Effector memory CD8-positive, alpha-beta T cell (primary cell): ENCODE results near the gene RESF1.

ENCODE experiments used
- ATAC-seq: fragments of 150-1000 bp; cut with Tn5 transposase; replicated peaks from 2 replicates; pipeline ENCODE4 v1.10.0; 2021; ENCODE audit warnings: mild to moderate bottlenecking, moderate library complexity
- DNase-seq, 3 experiments: peaks; one replicate each; pipeline ENCODE4 v3.0.0; 2021
- H3K27ac Mint-ChIP-seq, 2 donors: one replicate each; pipeline ENCODE4 v1.8.0; 2022; ENCODE audit warnings: mild to moderate bottlenecking in 2 of 2, mixed read lengths in 2 of 2, moderate library complexity in 2 of 2
- H3K27me3 Mint-ChIP-seq, 2 donors: one replicate each; pipeline ENCODE4 v1.8.0; 2022; ENCODE audit warnings: mixed read lengths in 2 of 2
- H3K36me3 Mint-ChIP-seq: one replicate; pipeline ENCODE4 v1.8.0; 2022; ENCODE audit warnings: mild to moderate bottlenecking, moderate library complexity, mixed read lengths; ENCODE audit not compliant: insufficient read depth
- H3K4me1 Mint-ChIP-seq, 2 donors: one replicate each; pipeline ENCODE4 v1.8.0; 2022; ENCODE audit warnings: low read depth in 2 of 2, mixed read lengths in 2 of 2
- H3K4me3 Mint-ChIP-seq, 2 donors: one replicate each; pipeline ENCODE4 v1.8.0; 2022; ENCODE audit warnings: mild to moderate bottlenecking in 2 of 2, mixed read lengths in 2 of 2, moderate library complexity in 2 of 2
- H3K9me3 Mint-ChIP-seq, 2 donors: one replicate each; pipeline ENCODE4 v1.8.0; 2022; ENCODE audit warnings: mixed read lengths in 2 of 2
- total RNA-seq, 9 experiments: gene quantifications; one replicate each; lab custom pipeline; 2026; lab: John Stamatoyannopoulos, UW

RESF1 gene, protein sequence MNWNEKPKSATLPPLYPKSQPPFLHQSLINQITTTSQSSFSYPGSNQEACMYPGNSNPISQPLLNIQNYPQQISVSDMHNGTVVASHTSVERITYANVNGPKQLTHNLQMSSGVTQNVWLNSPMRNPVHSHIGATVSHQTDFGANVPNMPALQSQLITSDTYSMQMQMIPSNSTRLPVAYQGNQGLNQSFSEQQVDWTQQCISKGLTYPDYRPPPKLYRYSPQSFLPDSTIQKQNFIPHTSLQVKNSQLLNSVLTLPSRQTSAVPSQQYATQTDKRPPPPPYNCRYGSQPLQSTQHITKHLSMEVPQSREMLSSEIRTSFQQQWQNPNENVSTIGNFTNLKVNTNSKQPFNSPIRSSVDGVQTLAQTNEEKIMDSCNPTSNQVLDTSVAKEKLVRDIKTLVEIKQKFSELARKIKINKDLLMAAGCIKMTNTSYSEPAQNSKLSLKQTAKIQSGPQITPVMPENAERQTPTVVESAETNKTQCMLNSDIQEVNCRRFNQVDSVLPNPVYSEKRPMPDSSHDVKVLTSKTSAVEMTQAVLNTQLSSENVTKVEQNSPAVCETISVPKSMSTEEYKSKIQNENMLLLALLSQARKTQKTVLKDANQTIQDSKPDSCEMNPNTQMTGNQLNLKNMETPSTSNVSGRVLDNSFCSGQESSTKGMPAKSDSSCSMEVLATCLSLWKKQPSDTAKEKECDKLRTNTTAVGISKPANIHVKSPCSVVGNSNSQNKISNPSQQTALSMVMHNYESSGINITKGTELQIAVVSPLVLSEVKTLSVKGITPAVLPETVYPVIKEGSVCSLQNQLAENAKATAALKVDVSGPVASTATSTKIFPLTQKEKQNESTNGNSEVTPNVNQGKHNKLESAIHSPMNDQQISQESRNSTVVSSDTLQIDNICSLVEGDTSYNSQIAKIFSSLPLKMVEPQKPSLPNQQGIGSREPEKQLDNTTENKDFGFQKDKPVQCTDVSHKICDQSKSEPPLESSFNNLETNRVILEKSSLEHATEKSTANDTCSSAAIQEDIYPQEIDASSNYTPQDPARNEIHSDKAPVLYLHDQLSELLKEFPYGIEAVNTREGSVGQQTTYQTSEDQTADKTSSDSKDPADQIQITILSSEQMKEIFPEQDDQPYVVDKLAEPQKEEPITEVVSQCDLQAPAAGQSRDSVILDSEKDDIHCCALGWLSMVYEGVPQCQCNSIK (N-terminal part only)
- 151 to 1,420 (median 393) reads per million in 9 experiments for total RNA-seq

DNA sequence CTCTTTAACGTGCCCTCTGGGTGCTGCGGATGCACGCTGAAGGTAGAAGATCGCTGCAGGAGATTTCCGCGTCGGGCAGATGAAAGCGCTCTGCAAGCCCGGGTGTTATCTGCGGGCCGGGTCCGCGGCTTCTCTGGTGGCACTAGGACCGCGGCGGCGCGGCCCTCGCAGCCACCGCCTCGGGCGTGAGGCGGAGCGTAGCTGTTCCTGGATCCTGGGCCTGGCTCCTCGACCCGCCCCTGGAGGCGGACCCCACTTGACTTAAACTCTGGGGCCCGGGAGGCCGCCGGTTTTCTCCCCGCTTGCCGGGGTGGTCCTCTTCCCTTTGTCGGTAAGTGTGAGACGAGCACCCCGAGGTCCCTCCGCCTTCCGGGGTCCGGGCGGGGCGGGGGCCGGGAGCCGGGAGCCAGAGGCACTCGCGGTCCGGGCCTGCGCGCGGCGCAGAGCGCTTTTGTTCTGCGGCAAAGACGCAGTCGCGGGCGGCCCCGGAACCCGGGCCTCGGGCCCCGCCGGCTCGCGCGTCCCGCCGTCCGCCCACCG is at the start of gene RESF1:
RESF1 (plus strand) TSS at position 255 of the 540 bp plus-strand sequence. CDS start 21,541 bp downstream, outside the sequence.
- Mint-ChIP-seq H3K9me3 (peaks cover 0 to 2% of the 10 kb centered on the region in 2 donors), H3K27me3 (no peaks in the 10 kb centered on the region), H3K27ac (peak within 1 kb of the TSS; percentile 93 to 96), H3K36me3 (peaks cover 53% of the 10 kb centered on the region), H3K4me3 (peak within 1 kb of the TSS; percentile 96 to 97), H3K4me1 (peaks cover 51 to 66% of the 10 kb centered on the region in 2 donors)
- ATAC-seq, result peak; percentile 79
- peak; percentile 78 to 81 (median 79) for DNase-seq

DNA sequence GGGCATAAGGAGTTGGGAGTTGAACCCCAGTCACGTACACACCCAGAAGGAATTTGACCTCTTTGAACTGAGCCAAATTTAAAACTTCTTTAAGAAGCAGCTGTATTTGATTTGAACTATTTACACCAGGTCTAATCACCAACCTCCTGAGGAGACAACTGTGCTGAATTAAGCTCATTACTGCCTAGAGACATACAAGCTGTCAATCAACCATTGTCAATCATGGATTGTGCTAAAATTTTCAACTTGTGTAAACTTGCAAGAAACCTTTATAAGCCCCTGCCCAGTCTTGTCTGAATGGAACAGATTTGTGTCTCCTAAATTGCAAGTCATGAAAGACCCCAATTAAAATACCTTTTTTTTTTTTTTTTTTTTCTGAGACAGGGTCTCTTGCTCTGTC is 44.3 kb upstream of the RESF1 start:
- Mint-ChIP-seq H3K36me3 (no peaks in the 10 kb centered on the region), H3K9me3 (no peaks in the 10 kb centered on the region), H3K27me3 (no peaks in the 10 kb centered on the region), H3K4me3 (no peak overlapping the region), H3K27ac (no peak overlapping the region), H3K4me1 (no peaks in the 10 kb centered on the region)
- ATAC-seq (no peak), DNase-seq (no peak)

DNA sequence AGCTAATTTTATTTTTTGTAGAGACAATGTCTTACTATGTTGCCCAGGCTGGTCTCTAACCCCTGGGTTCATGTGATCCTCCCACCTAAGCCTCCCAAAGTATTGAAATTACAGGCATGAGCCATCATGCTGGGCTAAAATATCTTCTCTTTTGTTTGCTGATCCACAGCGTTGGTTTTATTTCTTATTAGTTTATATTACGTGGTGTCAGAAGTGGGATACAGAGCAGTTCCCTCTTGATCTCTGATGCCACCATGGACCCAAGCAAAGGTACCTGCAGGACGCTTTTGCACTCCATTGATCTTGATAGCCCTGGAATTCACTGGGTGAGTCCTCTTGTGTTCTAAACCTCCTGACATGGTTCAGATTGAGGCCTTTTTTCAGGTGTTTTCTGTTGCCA is 43.8 kb upstream of the RESF1 start:
- no peak for DNase-seq
- Mint-ChIP-seq H3K27me3 (no peaks in the 10 kb centered on the region), H3K9me3 (no peaks in the 10 kb centered on the region), H3K27ac (no peak overlapping the region), H3K4me1 (no peaks in the 10 kb centered on the region), H3K36me3 (no peaks in the 10 kb centered on the region), H3K4me3 (no peak overlapping the region)
- ATAC-seq, result no peak

DNA sequence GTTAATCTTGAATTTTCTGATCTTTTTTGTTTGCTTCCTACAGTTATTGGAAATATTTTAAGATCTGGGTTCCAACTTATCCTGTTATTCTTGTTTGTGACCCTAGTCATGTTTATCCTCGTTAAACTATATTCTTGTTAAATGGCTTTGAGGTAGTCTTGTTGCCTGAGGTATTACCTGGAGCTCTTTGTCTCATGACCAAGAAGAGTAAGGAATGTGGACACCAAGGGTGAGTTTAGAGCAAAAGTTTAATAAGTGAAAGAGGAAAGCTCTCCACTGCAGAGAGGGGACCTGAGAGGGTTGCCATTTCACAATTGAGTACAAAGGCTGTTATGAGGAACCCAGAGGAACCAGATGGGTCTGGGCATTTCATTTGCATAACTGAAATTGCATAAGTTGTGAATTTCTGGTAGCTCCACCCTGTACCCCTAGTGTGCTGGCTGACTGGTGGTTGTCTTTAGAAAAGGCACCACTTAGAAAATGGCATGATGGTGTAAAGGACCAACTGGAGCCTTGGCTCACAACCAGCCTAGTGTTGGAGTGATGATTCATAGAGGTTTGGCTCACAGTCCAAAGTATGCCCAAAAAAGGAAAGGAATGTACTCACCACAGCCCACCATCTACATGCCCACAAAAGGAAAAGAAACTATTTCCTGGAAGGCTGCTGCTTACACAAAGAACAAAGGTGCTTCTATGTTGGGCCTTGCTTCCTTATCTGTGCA is 36.7 kb upstream of the RESF1 start:
- ATAC-seq (no peak), DNase-seq (no peak)
- Mint-ChIP-seq H3K9me3 (peaks cover 7 to 8% of the 10 kb centered on the region in 2 donors), H3K27me3 (no peaks in the 10 kb centered on the region), H3K27ac (no peak overlapping the region), H3K4me1 (peaks cover 2% of the 10 kb centered on the region in 2 donors), H3K4me3 (no peak overlapping the region), H3K36me3 (peaks cover 4% of the 10 kb centered on the region)

DNA sequence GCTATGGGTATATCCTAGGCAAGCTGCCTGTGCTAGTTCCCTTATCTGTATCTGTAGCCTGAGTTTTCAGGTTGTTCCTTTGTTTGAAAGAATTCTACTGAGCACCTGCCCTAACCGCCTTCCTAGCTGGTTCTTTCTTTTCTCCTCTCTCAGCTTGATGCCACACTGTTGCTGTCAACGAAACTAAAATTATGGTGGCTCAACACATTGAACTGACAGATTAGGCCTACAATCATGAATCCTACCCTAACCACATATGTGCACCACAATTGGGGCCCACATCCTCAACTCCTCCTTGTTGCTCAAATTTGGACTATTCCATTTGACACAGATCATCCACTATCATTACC is 36.2 kb upstream of the RESF1 start:
- Mint-ChIP-seq H3K4me3 (no peak overlapping the region), H3K27ac (no peak overlapping the region), H3K27me3 (no peaks in the 10 kb centered on the region), H3K4me1 (peaks cover 5 to 6% of the 10 kb centered on the region in 2 donors), H3K9me3 (peaks cover 7 to 8% of the 10 kb centered on the region in 2 donors), H3K36me3 (peaks cover 4% of the 10 kb centered on the region)
- ATAC-seq (no peak), DNase-seq (no peak)

DNA sequence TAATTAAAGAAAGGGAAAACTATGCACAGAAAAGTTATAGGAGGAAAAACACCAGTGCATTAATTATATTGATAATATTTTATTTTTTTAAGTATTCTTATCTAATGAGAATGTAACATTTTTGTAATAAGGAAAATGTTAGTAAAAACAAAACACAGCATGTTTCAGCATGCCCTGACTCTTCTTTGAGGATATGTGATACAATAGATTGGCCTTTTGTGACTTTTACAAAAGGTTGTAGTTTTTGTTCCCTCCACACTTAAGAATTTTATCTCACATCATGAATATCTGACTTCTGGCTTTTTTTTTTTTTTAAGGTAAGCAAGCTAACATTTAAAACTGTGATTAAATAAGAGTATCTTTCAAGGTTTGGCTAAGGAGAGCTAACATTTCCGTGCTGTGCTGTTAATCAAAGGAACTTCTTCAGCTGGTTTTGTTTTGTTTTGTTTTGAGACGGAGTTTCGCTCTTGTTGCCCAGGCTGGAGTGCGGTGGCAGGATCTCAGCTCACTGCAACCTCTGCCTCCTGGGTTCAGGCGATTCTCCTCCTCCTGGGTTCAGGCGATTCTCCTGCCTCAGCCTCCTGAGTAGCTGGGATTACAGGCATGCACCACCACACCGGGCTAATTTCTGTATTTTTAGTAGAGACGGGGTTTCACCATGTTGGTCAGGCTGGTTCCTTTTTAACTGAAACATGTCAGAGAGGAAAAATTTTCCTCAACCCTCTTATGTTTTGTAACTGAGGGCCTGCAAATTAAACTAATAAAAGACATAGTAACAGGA is 30.8 kb upstream of the RESF1 start:
- peak; percentile 13 for ATAC-seq
- Mint-ChIP-seq H3K4me3 (peak overlapping the region; percentile 79 to 90), H3K27me3 (no peaks in the 10 kb centered on the region), H3K27ac (peak overlapping the region; percentile 96 to 98), H3K9me3 (peaks cover 0 to 6% of the 10 kb centered on the region in 2 donors), H3K36me3 (peaks cover 8% of the 10 kb centered on the region), H3K4me1 (peaks cover 45 to 55% of the 10 kb centered on the region in 2 donors)
- DNase-seq, result peak in 1 of 3 experiments; percentile 14

DNA sequence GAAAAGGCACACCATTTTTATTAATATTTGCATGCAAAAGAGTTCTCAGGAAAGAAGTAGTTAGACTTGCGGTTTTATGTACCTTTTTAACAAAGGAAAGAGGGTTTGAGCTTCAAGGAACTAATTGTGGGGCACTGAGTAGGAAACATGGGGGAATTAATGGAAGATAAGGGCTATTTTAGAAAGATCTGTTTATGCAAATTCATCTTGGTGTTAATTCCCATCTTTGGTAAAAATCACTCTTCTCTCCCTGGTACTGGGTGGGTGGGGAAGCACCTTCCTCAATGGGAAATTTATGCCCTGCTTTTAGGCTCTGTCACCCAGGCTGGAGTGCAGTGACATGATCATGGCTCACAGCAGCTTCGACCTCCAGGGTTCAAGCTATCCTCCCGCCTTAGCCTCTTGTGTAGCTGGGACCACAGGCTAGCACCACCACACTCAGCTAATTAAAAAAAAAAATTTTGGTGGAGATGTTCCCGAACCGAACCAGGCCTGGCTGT is 30.1 kb upstream of the RESF1 start:
- no peak for ATAC-seq
- Mint-ChIP-seq H3K4me3 (peak overlapping the region; percentile 79 to 90), H3K27ac (peak overlapping the region; percentile 96 to 98), H3K27me3 (no peaks in the 10 kb centered on the region), H3K9me3 (peaks cover 0 to 5% of the 10 kb centered on the region in 2 donors), H3K4me1 (peaks cover 50 to 59% of the 10 kb centered on the region in 2 donors), H3K36me3 (peaks cover 8% of the 10 kb centered on the region)
- DNase-seq, result no peak

DNA sequence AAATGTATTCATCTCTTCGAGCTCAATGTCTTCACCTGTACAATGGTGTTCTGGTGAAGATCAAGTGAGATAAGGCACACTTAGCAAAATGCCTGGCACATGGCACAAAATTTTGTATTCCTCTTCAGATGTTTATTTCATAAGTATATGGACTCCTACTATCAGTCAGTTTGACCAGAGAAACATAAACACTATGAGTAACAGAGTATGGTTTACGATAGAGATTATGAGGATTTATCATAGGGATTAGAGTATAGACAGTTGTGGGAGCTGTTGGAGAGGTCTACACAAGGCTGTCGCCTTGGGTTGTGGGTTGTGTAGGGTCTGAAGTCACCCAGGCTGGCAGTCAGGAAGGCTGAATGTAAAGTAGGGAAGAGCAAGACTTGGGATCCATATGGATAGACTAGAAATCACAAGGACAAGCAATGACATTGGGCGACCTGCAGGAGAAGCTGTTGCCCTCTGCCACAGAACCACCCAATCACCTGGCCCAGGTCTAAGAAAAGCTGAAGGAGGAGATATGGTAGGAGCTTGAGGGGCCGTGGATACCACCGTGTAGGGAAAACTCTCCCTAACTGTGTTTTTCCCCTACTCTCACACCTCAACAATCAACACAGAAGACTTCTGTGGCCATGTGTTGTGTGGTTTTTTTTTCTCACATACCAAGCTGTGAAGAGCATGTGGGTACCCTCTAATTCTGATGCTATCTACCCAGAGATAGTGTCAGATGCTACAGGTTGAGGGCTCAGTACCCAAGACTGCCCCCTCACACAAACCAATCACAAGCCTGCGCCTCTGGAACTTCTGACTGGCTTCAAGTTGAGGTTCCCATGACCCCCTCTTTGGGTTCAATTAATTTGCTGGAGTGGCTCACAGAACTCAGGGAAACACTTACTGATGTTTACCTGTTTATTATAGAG is 27.2 kb upstream of the RESF1 start:
- ATAC-seq (peak; percentile 96), DNase-seq (peak; percentile 21 to 29 (median 24))
- peaks cover 57 to 67% of the 10 kb centered on the region in 2 donors for H3K4me1 Mint-ChIP-seq
- peaks cover 0 to 5% of the 10 kb centered on the region in 2 donors for H3K9me3 Mint-ChIP-seq
- peaks cover 8% of the 10 kb centered on the region for H3K36me3 Mint-ChIP-seq
- peak overlapping the region; percentile 36 to 57 for H3K4me3 Mint-ChIP-seq
- H3K27ac Mint-ChIP-seq, result peak overlapping the region; percentile 62 to 71
- H3K27me3 Mint-ChIP-seq, result no peaks in the 10 kb centered on the region

DNA sequence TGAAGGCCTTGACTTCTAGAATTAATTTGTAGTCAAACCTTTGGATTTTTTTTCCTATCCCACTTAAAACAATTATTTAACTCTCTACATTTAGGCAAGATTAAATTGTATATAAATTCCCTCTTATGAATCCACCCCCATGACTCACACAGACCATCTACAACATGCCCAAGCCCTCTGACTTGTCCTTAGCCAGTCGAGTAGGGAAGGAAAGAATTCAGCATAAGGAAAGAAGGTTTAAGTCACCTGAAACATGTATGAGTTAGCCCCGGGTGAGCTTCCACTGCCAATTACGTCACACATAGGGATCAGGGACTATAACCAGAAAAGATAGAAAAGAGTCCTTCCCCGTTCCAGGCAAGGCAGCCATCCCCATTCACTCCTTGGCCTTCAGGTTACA is 14.9 kb upstream of the RESF1 start:
- Mint-ChIP-seq H3K36me3 (peaks cover 3% of the 10 kb centered on the region), H3K27me3 (no peaks in the 10 kb centered on the region), H3K9me3 (peaks cover 2 to 7% of the 10 kb centered on the region in 2 donors), H3K4me3 (no peak overlapping the region), H3K27ac (no peak overlapping the region), H3K4me1 (peaks cover 0 to 2% of the 10 kb centered on the region in 2 donors)
- no peak for ATAC-seq
- no peak for DNase-seq

DNA sequence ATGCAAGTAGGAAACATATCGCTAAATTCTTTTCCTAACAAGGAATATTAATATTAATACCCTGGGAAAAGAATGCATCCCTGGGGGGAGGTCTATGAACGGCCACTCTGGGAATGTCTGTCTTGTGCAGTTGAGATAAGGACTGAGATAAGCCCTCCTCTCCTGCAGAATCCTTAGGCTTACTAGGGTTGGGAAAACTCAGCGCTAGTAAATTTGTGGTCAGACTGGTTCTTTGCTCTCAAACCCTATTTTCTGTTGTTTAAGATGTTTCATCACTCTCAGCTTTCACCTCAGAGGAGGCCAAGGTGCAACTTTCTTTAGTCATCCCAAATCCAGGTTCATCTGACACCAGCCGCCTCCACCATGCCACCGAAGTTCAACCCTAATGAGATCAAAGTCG is 11.2 kb upstream of the RESF1 start:
- Mint-ChIP-seq H3K27me3 (no peaks in the 10 kb centered on the region), H3K4me1 (peaks cover 13% of the 10 kb centered on the region in 2 donors), H3K9me3 (peaks cover 2 to 7% of the 10 kb centered on the region in 2 donors), H3K27ac (no peak overlapping the region), H3K4me3 (no peak overlapping the region), H3K36me3 (no peaks in the 10 kb centered on the region)
- ATAC-seq (no peak), DNase-seq (no peak)
